GM12874 (cell line): ENCODE results near the gene MAP1A.

Experiments
- CTCF ChIP-seq: IDR thresholded peaks from 2 replicates; pipeline ENCODE4 v1.5.1; 2011; ENCODE audit warnings: low read depth, mild to moderate bottlenecking, control low read depth, low read length, moderate library complexity; ENCODE audit not compliant: insufficient read depth

The MAP1A gene

GRCh38 chr15:43541785-43542184, 24.4 kb downstream of the MAP1A start:
- no peak for TF ChIP-seq CTCF

GRCh38 chr15:43544266-43544665, 26.9 kb downstream of the MAP1A start:
- TF ChIP-seq CTCF = no peak

- TF ChIP-seq CTCF = no peak
These were observed 28.0 kb downstream of the MAP1A start for GRCh38 chr15:43545426-43545825.

- no peak for TF ChIP-seq CTCF
These were observed 30.1 kb downstream of the MAP1A start for GRCh38 chr15:43547539-43547938.

GRCh38 chr15:43550527-43551363, 33.3 kb downstream of the MAP1A start:
- no peak for TF ChIP-seq CTCF

- TF ChIP-seq CTCF = no peak
These were observed 34.8 kb downstream of the MAP1A start for GRCh38 chr15:43552256-43552655.

GRCh38 chr15:43552986-43553385, 35.6 kb downstream of the MAP1A start:
- no peak for TF ChIP-seq CTCF
